Peyer's patch (tissue), 4 donors: ENCODE measurements around the gene PTPRZ1.

Experiments used
- POLR2A ChIP-seq, 2 donors: fragments of 450-650 bp; IDR thresholded peaks; one replicate each; pipeline ENCODE4 v1.5.1; 2017; ENCODE audit warnings: antibody characterized with exemption in 2 of 2, mild to moderate bottlenecking in 2 of 2, moderate library complexity in 2 of 2
- TF ChIP-seq, protein P1 (sequence below), 6 experiments: fragments of 450-650 bp in 4 of 6; fragments of 200-600 bp in 2 of 6; sonication (generic) in 1 of 6; IDR thresholded peaks; one replicate each; pipeline ENCODE4 v1.5.1; 2017 to 2019; ENCODE audit warnings: antibody characterized with exemption in 6 of 6, mild to moderate bottlenecking in 3 of 6, moderate library complexity in 1 of 6

DNA sequence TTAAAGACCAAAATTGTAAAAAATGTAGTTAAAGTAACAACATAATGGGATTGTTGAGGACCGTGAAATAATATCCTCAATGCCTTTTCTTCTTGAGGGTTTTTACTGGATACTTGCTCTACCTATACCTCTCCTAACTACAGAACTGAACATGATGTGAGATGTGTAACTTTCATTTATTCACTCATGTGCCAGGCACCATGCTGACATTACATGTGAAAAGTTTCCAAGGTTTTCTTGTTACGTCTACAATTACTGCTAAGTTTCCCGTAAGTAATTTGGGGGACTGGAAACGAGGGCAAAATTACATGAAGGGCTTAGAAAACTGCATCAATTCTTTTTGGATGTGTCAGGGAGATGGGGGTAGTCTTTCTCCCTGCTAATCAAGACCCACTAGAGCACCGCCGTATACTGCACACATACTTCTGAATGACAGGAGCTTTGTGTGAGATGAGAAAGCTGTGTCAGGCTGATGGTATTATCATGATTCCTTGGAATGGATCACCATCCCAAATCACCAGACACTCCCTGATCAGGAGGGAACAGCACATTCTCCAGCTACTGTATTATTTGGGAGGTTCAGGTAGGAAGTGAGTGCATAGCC lies 41.8 kb downstream of the PTPRZ1 start:
- TF ChIP-seq POLR2A (IDR thresholded peaks at IDR 0.05), result no peak
- TF ChIP-seq, protein P1, sequence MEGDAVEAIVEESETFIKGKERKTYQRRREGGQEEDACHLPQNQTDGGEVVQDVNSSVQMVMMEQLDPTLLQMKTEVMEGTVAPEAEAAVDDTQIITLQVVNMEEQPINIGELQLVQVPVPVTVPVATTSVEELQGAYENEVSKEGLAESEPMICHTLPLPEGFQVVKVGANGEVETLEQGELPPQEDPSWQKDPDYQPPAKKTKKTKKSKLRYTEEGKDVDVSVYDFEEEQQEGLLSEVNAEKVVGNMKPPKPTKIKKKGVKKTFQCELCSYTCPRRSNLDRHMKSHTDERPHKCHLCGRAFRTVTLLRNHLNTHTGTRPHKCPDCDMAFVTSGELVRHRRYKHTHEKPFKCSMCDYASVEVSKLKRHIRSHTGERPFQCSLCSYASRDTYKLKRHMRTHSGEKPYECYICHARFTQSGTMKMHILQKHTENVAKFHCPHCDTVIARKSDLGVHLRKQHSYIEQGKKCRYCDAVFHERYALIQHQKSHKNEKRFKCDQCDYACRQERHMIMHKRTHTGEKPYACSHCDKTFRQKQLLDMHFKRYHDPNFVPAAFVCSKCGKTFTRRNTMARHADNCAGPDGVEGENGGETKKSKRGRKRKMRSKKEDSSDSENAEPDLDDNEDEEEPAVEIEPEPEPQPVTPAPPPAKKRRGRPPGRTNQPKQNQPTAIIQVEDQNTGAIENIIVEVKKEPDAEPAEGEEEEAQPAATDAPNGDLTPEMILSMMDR (IDR thresholded peaks at IDR 0.05), result no peak
